ENCODE measurements around the gene KLHDC8B. TPM values are rescaled to one million over a fixed set of nuclear protein-coding genes. Genes with fewer than 3 reads are reported as not detected.

Gene KLHDC8B
- total and polyA plus RNA-seq, 2 donors = 27.3 to 80.8 TPM

- no peak overlapping the region for H3K4me3 ChIP-seq (ENCODE audit: low read depth, low read length)
- no peak for DNase-seq (ENCODE audit: extremely low spot score)
- no peak overlapping the region for H3K27ac ChIP-seq (ENCODE audit: low read depth)
- 60% methylated on average over 3 of the region's 3 CpGs for WGBS
- H3K36me3 ChIP-seq (ENCODE audit: insufficient read depth) = no peaks in the 10 kb centered on the region
- no peaks in the 10 kb centered on the region for H3K4me1 ChIP-seq (ENCODE audit: insufficient read depth)
These were observed 36.7 kb upstream of the KLHDC8B start for GRCh38 chr3:49134471-49135265.

GRCh38 chr3:49135499-49135898, 35.9 kb upstream of the KLHDC8B start:
- Histone ChIP-seq H3K4me1 (ENCODE audit: insufficient read depth) (no peaks in the 10 kb centered on the region), H3K36me3 (ENCODE audit: insufficient read depth) (no peaks in the 10 kb centered on the region), H3K27ac (ENCODE audit: low read depth) (no peak overlapping the region), H3K4me3 (ENCODE audit: low read depth, low read length) (no peak overlapping the region)
- 79% methylated on average over 4 of the region's 4 CpGs for WGBS
- no peak for DNase-seq (ENCODE audit: extremely low spot score)

- WGBS = 73% methylated on average over 3 of the region's 3 CpGs
These were observed 31.3 kb upstream of the KLHDC8B start for GRCh38 chr3:49140080-49140479.

GRCh38 chr3:49148159-49148558, 23.2 kb upstream of the KLHDC8B start:
- no peak overlapping the region for H3K4me3 ChIP-seq (ENCODE audit: low read depth, low read length)

More at GRCh38 chr3:49140080-49140479, 31.3 kb upstream of the KLHDC8B start:
- Histone ChIP-seq H3K36me3 (ENCODE audit: insufficient read depth) (no peaks in the 10 kb centered on the region), H3K4me3 (ENCODE audit: low read depth, low read length) (no peak overlapping the region), H3K27ac (ENCODE audit: low read depth) (no peak overlapping the region), H3K4me1 (ENCODE audit: insufficient read depth) (no peaks in the 10 kb centered on the region)
- no peak for DNase-seq (ENCODE audit: extremely low spot score)

GRCh38 chr3:49151610-49152009, 19.8 kb upstream of the KLHDC8B start:
- no peak for DNase-seq (ENCODE audit: extremely low spot score)
- no peak overlapping the region for H3K4me3 ChIP-seq (ENCODE audit: low read depth, low read length)
- no peak overlapping the region for H3K27ac ChIP-seq (ENCODE audit: low read depth)
- no peaks in the 10 kb centered on the region for H3K4me1 ChIP-seq (ENCODE audit: insufficient read depth)
- 87% methylated on average over 2 of the region's 2 CpGs for WGBS
- no peaks in the 10 kb centered on the region for H3K36me3 ChIP-seq (ENCODE audit: insufficient read depth)

More at GRCh38 chr3:49148159-49148558, 23.2 kb upstream of the KLHDC8B start:
- DNase-seq (ENCODE audit: extremely low spot score) = no peak
- no peaks in the 10 kb centered on the region for H3K4me1 ChIP-seq (ENCODE audit: insufficient read depth)
- no peak overlapping the region for H3K27ac ChIP-seq (ENCODE audit: low read depth)
- no peaks in the 10 kb centered on the region for H3K36me3 ChIP-seq (ENCODE audit: insufficient read depth)
- 77% methylated on average over 5 of the region's 5 CpGs for WGBS

GRCh38 chr3:49153349-49153912, 18.0 kb upstream of the KLHDC8B start:
- no peak for DNase-seq (ENCODE audit: extremely low spot score)
- WGBS = 79% methylated on average over 3 of the region's 3 CpGs

GRCh38 chr3:49157289-49157688, 14.1 kb upstream of the KLHDC8B start:
- Histone ChIP-seq H3K36me3 (ENCODE audit: insufficient read depth) (no peaks in the 10 kb centered on the region), H3K4me3 (ENCODE audit: low read depth, low read length) (no peak overlapping the region), H3K27ac (ENCODE audit: low read depth) (no peak overlapping the region), H3K4me1 (ENCODE audit: insufficient read depth) (no peaks in the 10 kb centered on the region)
- no peak for DNase-seq (ENCODE audit: extremely low spot score)
- 56% methylated on average over 1 of the region's 1 CpG for WGBS

More at GRCh38 chr3:49153349-49153912, 18.0 kb upstream of the KLHDC8B start:
- Histone ChIP-seq H3K4me3 (ENCODE audit: low read depth, low read length) (no peak overlapping the region), H3K36me3 (ENCODE audit: insufficient read depth) (no peaks in the 10 kb centered on the region), H3K4me1 (ENCODE audit: insufficient read depth) (no peaks in the 10 kb centered on the region), H3K27ac (ENCODE audit: low read depth) (no peak overlapping the region)

- H3K4me1 ChIP-seq (ENCODE audit: insufficient read depth) = no peaks in the 10 kb centered on the region
- no peak overlapping the region for H3K4me3 ChIP-seq (ENCODE audit: low read depth, low read length)
- H3K27ac ChIP-seq (ENCODE audit: low read depth) = no peak overlapping the region
- 69% methylated on average over 5 of the region's 5 CpGs for WGBS
- no peaks in the 10 kb centered on the region for H3K36me3 ChIP-seq (ENCODE audit: insufficient read depth)
- no peak for DNase-seq (ENCODE audit: extremely low spot score)
These were observed 13.2 kb upstream of the KLHDC8B start for GRCh38 chr3:49158103-49158709.

GRCh38 chr3:49158792-49159191, 12.6 kb upstream of the KLHDC8B start:
- H3K36me3 ChIP-seq (ENCODE audit: insufficient read depth) = peaks cover 1% of the 10 kb centered on the region
- no peak for DNase-seq (ENCODE audit: extremely low spot score)
- no peak overlapping the region for H3K4me3 ChIP-seq (ENCODE audit: low read depth, low read length)
- no peaks in the 10 kb centered on the region for H3K4me1 ChIP-seq (ENCODE audit: insufficient read depth)
- 70% methylated on average over 2 of the region's 2 CpGs for WGBS
- H3K27ac ChIP-seq (ENCODE audit: low read depth) = no peak overlapping the region

- Histone ChIP-seq H3K27ac (ENCODE audit: low read depth) (no peak overlapping the region), H3K4me1 (ENCODE audit: insufficient read depth) (no peaks in the 10 kb centered on the region), H3K36me3 (ENCODE audit: insufficient read depth) (peaks cover 2% of the 10 kb centered on the region), H3K4me3 (ENCODE audit: low read depth, low read length) (no peak overlapping the region)
- DNase-seq (ENCODE audit: extremely low spot score) = no peak
- 91% methylated on average over 2 of the region's 2 CpGs for WGBS
These were observed 10.2 kb upstream of the KLHDC8B start for GRCh38 chr3:49161197-49161596.

GRCh38 chr3:49161808-49162530, 9.4 kb upstream of the KLHDC8B start:
- H3K4me1 ChIP-seq (ENCODE audit: insufficient read depth) = no peaks in the 10 kb centered on the region
- peaks cover 2% of the 10 kb centered on the region for H3K36me3 ChIP-seq (ENCODE audit: insufficient read depth)
- WGBS = 70% methylated on average over 3 of the region's 3 CpGs
- H3K4me3 ChIP-seq (ENCODE audit: low read depth, low read length) = no peak overlapping the region
- H3K27ac ChIP-seq (ENCODE audit: low read depth) = no peak overlapping the region
- no peak for DNase-seq (ENCODE audit: extremely low spot score)

GRCh38 chr3:49162751-49163419, 8.5 kb upstream of the KLHDC8B start:
- Histone ChIP-seq H3K4me3 (ENCODE audit: low read depth, low read length) (no peak overlapping the region), H3K36me3 (ENCODE audit: insufficient read depth) (peaks cover 2% of the 10 kb centered on the region), H3K27ac (ENCODE audit: low read depth) (no peak overlapping the region), H3K4me1 (ENCODE audit: insufficient read depth) (no peaks in the 10 kb centered on the region)
- no peak for DNase-seq (ENCODE audit: extremely low spot score)
- WGBS = 94% methylated on average over 21 of the region's 21 CpGs

GRCh38 chr3:49163609-49164008, 7.8 kb upstream of the KLHDC8B start:
- H3K36me3 ChIP-seq (ENCODE audit: insufficient read depth) = peaks cover 2% of the 10 kb centered on the region
- DNase-seq (ENCODE audit: extremely low spot score) = no peak
- no peak overlapping the region for H3K4me3 ChIP-seq (ENCODE audit: low read depth, low read length)
- no peak overlapping the region for H3K27ac ChIP-seq (ENCODE audit: low read depth)
- H3K4me1 ChIP-seq (ENCODE audit: insufficient read depth) = no peaks in the 10 kb centered on the region
- 95% methylated on average over 8 of the region's 8 CpGs for WGBS

Data from urinary bladder (tissue), 4 donors.